Measurements from ENCODE around the gene EVI5L.
"Not testable (repeated sequence)": the region's sequence is repeated elsewhere in the genome, so short reads cannot be mapped to it uniquely, and the experiment has no call there.

EVI5L gene

GRCh38 chr19:7847664-7848063 lies 17.6 kb downstream of the EVI5L start:
- no peak for FAIRE-seq

- FAIRE-seq: no peak
Measured at GRCh38 chr19:7848779-7849457, 18.9 kb downstream of the EVI5L start.

GRCh38 chr19:7849631-7849999 lies 19.6 kb downstream of the EVI5L start:
- FAIRE-seq: no peak

GRCh38 chr19:7850000-7850813 lies 20.2 kb downstream of the EVI5L start:
- FAIRE-seq: no peak

GRCh38 chr19:7850945-7851622 lies 21.1 kb downstream of the EVI5L start:
- FAIRE-seq: no peak

GRCh38 chr19:7851623-7852500 lies 21.8 kb downstream of the EVI5L start:
- no peak for FAIRE-seq

- FAIRE-seq: no peak
Measured at GRCh38 chr19:7852851-7853769, 23.1 kb downstream of the EVI5L start.

- FAIRE-seq: no peak
Measured at GRCh38 chr19:7853770-7854128, 23.7 kb downstream of the EVI5L start.

GRCh38 chr19:7855426-7856108 lies 25.5 kb downstream of the EVI5L start:
- FAIRE-seq: no peak

GRCh38 chr19:7856109-7856591 lies 26.1 kb downstream of the EVI5L start:
- no peak for FAIRE-seq

GRCh38 chr19:7856679-7857663 lies 27.0 kb downstream of the EVI5L start:
- no peak for FAIRE-seq

- no peak for FAIRE-seq
Measured at GRCh38 chr19:7857727-7858108, 27.7 kb downstream of the EVI5L start.

- no peak for FAIRE-seq
Measured at GRCh38 chr19:7858109-7858770, 28.2 kb downstream of the EVI5L start.

- FAIRE-seq: not testable (repeated sequence)
Measured at GRCh38 chr19:7859087-7859486, 29.1 kb downstream of the EVI5L start.

- no peak for FAIRE-seq
Measured at GRCh38 chr19:7859831-7860713, 30.1 kb downstream of the EVI5L start.

GRCh38 chr19:7860714-7861618 lies 30.9 kb downstream of the EVI5L start:
- FAIRE-seq: no peak
